HepG2 (cell line): Measurements from ENCODE around the gene UCN. TPM values are rescaled to one million over a fixed set of nuclear protein-coding genes. Genes with fewer than 3 reads are reported as not detected.

Experiments used
- KLF11 ChIP-seq: IDR thresholded peaks from 2 replicates; pipeline ENCODE4 v1.6.1; 2016; ENCODE audit warnings: missing compliant biosample characterization
- MIER3 ChIP-seq: IDR thresholded peaks from 2 replicates; pipeline ENCODE4 v1.6.1; 2016; ENCODE audit warnings: missing compliant biosample characterization, borderline replicate concordance
- NFE2 ChIP-seq: sonication (generic); formaldehyde crosslinking; IDR thresholded peaks from 2 replicates; pipeline ENCODE4 v1.4.0; 2020; ENCODE audit warnings: missing genetic modification reagents
- POLR2A ChIP-seq, 2 experiments: IDR thresholded peaks; 2 replicates each; pipeline ENCODE4 v1.6.1; 2011; ENCODE audit warnings: low read depth in 2 of 2, low read length in 2 of 2, mild to moderate bottlenecking in 1 of 2, moderate library complexity in 1 of 2; ENCODE audit not compliant: insufficient read depth in 1 of 2
- REXO4 ChIP-seq: sonication (generic); formaldehyde crosslinking; IDR thresholded peaks from 2 replicates; pipeline ENCODE4 v1.8.0; 2022; ENCODE audit warnings: missing genetic modification reagents, mild to moderate bottlenecking, borderline replicate concordance
- RXRA ChIP-seq: sonication (generic); formaldehyde crosslinking; IDR thresholded peaks from 2 replicates; pipeline ENCODE4 v1.5.1; 2020; ENCODE audit warnings: missing genetic modification reagents
- SP1 ChIP-seq, 2 experiments: fragments of 450-650 bp in 1 of 2; sonication (generic) in 1 of 2; formaldehyde crosslinking in 1 of 2; IDR thresholded peaks; 2 replicates each; pipeline versions ENCODE4 v1.4.0 to v1.6.1; 2016 to 2020; ENCODE audit warnings: missing genetic modification reagents in 1 of 2
- TAF1 ChIP-seq: sonication (generic); formaldehyde crosslinking; IDR thresholded peaks from 2 replicates; pipeline ENCODE4 v1.4.0; 2020; ENCODE audit warnings: missing genetic modification reagents
- TEAD2 ChIP-seq: sonication (generic); formaldehyde crosslinking; IDR thresholded peaks from 2 replicates; pipeline ENCODE4 v1.9.0; 2021; ENCODE audit warnings: missing genetic modification reagents
- ZNF253 ChIP-seq: sonication (generic); formaldehyde crosslinking; IDR thresholded peaks from 2 replicates; pipeline ENCODE4 v1.8.0; 2022; ENCODE audit warnings: mild to moderate bottlenecking, missing genetic modification reagents, borderline replicate concordance
- ZZZ3 ChIP-seq: sonication (generic); formaldehyde crosslinking; IDR thresholded peaks from 2 replicates; pipeline ENCODE4 v1.4.0; 2020; ENCODE audit warnings: missing genetic modification reagents, mild to moderate bottlenecking, borderline replicate concordance
- polyA plus RNA-seq, 8 experiments: library from polyadenylated mRNA; depleted of rRNA in 3 of 8; stranded (reverse) in 7 of 8; unstranded in 1 of 8; fragments of >200 nt; fragmentation: Illumina TruSeq in 4 of 8; extraction: Trizol in 4 of 8; gene quantifications; 2 replicates each; pipeline versions ENCODE4 v1.2.1 to v1.2.3, GENCODE V29; 2011 to 2016; ENCODE audit warnings: low read depth in 4 of 8, missing spikeins in 1 of 8, mixed read lengths in 1 of 8; ENCODE audit not compliant: insufficient read depth in 1 of 8
- total RNA-seq, 5 experiments: library from RNA; depleted of rRNA; stranded (reverse); fragments of >200 nt; fragmentation: Illumina TruSeq; extraction: Trizol; gene quantifications; 2 replicates each; pipeline ENCODE4 v1.2.3, GENCODE V29; 2016; ENCODE audit warnings: low read depth in 1 of 5
- TF ChIP-seq, protein P1 (sequence below): sonication (generic); formaldehyde crosslinking; IDR thresholded peaks from 2 replicates; pipeline ENCODE4 v1.4.0; 2020; ENCODE audit warnings: missing genetic modification reagents, borderline replicate concordance
- TF ChIP-seq, protein P2 (sequence below): sonication (generic); formaldehyde crosslinking; IDR thresholded peaks from 2 replicates; pipeline ENCODE4 v1.5.0; 2020; ENCODE audit warnings: mild to moderate bottlenecking, missing genetic modification reagents
- TF ChIP-seq, protein P3 (sequence below): sonication (generic); formaldehyde crosslinking; IDR thresholded peaks from 2 replicates; pipeline ENCODE4 v1.8.1; 2023; ENCODE audit warnings: missing genetic modification reagents, mild to moderate bottlenecking, borderline replicate concordance
- TF ChIP-seq, protein P4 (sequence below): sonication (generic); formaldehyde crosslinking; IDR thresholded peaks from 2 replicates; pipeline ENCODE4 v1.5.1; 2020; ENCODE audit warnings: missing genetic modification reagents, mild to moderate bottlenecking, borderline replicate concordance
- TF ChIP-seq, protein P5 (sequence below): sonication (generic); formaldehyde crosslinking; IDR thresholded peaks from 2 replicates; pipeline ENCODE4 v1.4.0; 2020; ENCODE audit warnings: mild to moderate bottlenecking, missing genetic modification reagents
- TF ChIP-seq, protein P6 (sequence below): sonication (generic); formaldehyde crosslinking; conservative IDR thresholded peaks from 2 replicates; pipeline ENCODE4 v1.8.1; 2023; ENCODE audit warnings: missing genetic modification reagents

The UCN gene
- total and polyA plus RNA-seq, 2 of the 13 experiments (the other 11 are each of a cell fraction or from before 2014, with no cell fraction given), result 1.2 to 2.3 TPM

DNA sequence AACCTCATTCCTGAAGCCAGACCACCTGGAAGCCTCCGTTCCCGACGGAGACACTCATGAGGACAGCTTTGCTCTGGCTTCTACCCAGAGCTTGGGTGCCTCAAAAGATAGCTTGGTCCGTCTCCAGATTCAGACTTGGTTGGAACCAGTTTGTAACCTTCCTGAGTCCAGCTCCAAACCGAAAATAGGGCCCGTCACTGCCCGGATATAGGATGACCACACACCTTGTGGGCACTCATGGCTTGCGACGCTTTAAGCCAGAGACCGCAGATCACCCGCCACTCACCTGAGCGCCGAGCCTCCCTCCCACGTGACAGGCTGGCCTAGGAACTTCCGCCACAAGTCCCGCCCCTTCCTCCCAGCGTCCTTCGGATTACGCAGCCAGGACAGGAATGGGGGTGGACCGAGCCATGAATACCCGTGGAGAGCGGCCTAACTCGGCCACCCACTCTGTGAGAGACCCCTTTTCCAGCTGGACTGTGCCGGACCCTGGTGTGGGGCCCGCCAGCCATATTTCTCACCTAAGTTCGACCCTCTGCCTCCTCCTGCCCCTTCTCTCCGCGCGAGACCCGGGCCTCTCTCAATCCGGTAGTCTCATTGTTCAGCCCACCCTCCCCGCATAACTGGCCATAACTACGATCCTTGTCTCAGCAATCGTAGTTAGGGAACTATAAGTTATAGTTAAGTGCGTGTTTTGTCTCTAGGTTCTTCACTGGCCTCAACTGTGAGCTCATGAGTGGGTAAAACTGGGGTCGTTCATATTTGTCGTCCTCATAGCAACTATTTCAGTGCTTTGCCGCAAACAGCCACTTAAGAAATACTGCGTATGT, 14.7 kb upstream of the UCN start, which contains the start of gene MPV17 (continued):
- TF ChIP-seq, protein P1, sequence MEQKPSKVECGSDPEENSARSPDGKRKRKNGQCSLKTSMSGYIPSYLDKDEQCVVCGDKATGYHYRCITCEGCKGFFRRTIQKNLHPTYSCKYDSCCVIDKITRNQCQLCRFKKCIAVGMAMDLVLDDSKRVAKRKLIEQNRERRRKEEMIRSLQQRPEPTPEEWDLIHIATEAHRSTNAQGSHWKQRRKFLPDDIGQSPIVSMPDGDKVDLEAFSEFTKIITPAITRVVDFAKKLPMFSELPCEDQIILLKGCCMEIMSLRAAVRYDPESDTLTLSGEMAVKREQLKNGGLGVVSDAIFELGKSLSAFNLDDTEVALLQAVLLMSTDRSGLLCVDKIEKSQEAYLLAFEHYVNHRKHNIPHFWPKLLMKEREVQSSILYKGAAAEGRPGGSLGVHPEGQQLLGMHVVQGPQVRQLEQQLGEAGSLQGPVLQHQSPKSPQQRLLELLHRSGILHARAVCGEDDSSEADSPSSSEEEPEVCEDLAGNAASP (CRISPR knock-in tag), result peak; percentile 43
- TF ChIP-seq, protein P2, sequence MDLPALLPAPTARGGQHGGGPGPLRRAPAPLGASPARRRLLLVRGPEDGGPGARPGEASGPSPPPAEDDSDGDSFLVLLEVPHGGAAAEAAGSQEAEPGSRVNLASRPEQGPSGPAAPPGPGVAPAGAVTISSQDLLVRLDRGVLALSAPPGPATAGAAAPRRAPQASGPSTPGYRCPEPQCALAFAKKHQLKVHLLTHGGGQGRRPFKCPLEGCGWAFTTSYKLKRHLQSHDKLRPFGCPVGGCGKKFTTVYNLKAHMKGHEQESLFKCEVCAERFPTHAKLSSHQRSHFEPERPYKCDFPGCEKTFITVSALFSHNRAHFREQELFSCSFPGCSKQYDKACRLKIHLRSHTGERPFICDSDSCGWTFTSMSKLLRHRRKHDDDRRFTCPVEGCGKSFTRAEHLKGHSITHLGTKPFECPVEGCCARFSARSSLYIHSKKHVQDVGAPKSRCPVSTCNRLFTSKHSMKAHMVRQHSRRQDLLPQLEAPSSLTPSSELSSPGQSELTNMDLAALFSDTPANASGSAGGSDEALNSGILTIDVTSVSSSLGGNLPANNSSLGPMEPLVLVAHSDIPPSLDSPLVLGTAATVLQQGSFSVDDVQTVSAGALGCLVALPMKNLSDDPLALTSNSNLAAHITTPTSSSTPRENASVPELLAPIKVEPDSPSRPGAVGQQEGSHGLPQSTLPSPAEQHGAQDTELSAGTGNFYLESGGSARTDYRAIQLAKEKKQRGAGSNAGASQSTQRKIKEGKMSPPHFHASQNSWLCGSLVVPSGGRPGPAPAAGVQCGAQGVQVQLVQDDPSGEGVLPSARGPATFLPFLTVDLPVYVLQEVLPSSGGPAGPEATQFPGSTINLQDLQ, result no peak
- TF ChIP-seq REXO4 (CRISPR knock-in tag) (0 out of 2 replicates have a peak, but pooled peaks have one; percentile 54), ZZZ3 (CRISPR knock-in tag) (peak; percentile 41; the same call in 1 of the 2 replicates), TAF1 (CRISPR knock-in tag) (peak; percentile 95), SP1 (IDR thresholded peaks at IDR 0.05) (no peak), SP1 (CRISPR knock-in tag; IDR thresholded peaks at IDR 0.05) (peak; percentile 96), TEAD2 (CRISPR knock-in tag) (no peak), NFE2 (peak; percentile 10; the same call in 1 of the 2 replicates), RXRA (CRISPR knock-in tag) (peak; percentile 79; the same call in 1 of the 2 replicates), POLR2A (IDR thresholded peaks at IDR 0.05; ENCODE audit: insufficient read depth in 1 of 2, low read depth in 2 of 2, low read length in 2 of 2) (peak; percentile 96 to 97), KLF11 (CRISPR knock-in tag) (peak; percentile 91; the same call in 1 of the 2 replicates), MIER3 (CRISPR knock-in tag) (peak; percentile 96), ZNF253 (CRISPR knock-in tag) (peak; percentile 90; the same call in 1 of the 2 replicates)
- TF ChIP-seq, protein P3, sequence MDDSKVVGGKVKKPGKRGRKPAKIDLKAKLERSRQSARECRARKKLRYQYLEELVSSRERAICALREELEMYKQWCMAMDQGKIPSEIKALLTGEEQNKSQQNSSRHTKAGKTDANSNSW (CRISPR knock-in tag), result no peak
- TF ChIP-seq, protein P4, sequence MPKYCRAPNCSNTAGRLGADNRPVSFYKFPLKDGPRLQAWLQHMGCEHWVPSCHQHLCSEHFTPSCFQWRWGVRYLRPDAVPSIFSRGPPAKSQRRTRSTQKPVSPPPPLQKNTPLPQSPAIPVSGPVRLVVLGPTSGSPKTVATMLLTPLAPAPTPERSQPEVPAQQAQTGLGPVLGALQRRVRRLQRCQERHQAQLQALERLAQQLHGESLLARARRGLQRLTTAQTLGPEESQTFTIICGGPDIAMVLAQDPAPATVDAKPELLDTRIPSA (CRISPR knock-in tag), result peak; percentile 39; the same call in 1 of the 2 replicates
- TF ChIP-seq, protein P5, sequence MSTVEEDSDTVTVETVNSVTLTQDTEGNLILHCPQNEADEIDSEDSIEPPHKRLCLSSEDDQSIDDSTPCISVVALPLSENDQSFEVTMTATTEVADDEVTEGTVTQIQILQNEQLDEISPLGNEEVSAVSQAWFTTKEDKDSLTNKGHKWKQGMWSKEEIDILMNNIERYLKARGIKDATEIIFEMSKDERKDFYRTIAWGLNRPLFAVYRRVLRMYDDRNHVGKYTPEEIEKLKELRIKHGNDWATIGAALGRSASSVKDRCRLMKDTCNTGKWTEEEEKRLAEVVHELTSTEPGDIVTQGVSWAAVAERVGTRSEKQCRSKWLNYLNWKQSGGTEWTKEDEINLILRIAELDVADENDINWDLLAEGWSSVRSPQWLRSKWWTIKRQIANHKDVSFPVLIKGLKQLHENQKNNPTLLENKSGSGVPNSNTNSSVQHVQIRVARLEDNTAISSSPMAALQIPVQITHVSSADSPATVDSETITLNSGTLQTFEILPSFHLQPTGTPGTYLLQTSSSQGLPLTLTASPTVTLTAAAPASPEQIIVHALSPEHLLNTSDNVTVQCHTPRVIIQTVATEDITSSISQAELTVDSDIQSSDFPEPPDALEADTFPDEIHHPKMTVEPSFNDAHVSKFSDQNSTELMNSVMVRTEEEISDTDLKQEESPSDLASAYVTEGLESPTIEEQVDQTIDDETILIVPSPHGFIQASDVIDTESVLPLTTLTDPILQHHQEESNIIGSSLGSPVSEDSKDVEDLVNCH, result peak; percentile 78; the same call in 1 of the 2 replicates
- TF ChIP-seq, protein P6, sequence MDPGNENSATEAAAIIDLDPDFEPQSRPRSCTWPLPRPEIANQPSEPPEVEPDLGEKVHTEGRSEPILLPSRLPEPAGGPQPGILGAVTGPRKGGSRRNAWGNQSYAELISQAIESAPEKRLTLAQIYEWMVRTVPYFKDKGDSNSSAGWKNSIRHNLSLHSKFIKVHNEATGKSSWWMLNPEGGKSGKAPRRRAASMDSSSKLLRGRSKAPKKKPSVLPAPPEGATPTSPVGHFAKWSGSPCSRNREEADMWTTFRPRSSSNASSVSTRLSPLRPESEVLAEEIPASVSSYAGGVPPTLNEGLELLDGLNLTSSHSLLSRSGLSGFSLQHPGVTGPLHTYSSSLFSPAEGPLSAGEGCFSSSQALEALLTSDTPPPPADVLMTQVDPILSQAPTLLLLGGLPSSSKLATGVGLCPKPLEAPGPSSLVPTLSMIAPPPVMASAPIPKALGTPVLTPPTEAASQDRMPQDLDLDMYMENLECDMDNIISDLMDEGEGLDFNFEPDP (CRISPR knock-in tag), result 0 out of 2 replicates have a peak, but pooled peaks have one; percentile 93
